ENCODE measurements around the gene AGAP3. TPM values are rescaled to one million over a fixed set of nuclear protein-coding genes. Genes with fewer than 3 reads are reported as not detected.

The AGAP3 gene
- total RNA-seq, 1 donor from 2014 or later: 152 TPM

- no peak for DNase-seq
- ATAC-seq: no peak
- intact Hi-C loops (cut with DNase I): no loop called here
- no peaks in the 10 kb centered on the region for H3K4me1 ChIP-seq
- no peaks in the 10 kb centered on the region for H3K27me3 ChIP-seq
- no peak overlapping the region for H3K27ac ChIP-seq
- H3K36me3 ChIP-seq: peaks cover 94% of the 10 kb centered on the region
- no peaks in the 10 kb centered on the region for H3K9me3 ChIP-seq
- TF ChIP-seq CTCF (IDR thresholded peaks at IDR 0.05): no peak
- no peak overlapping the region for H3K4me3 ChIP-seq
Measured at GRCh38 chr7:151068069-151068773, 18.1 kb upstream of the AGAP3 start.

- peaks cover 100% of the 10 kb centered on the region for H3K36me3 ChIP-seq
- H3K27me3 ChIP-seq: no peaks in the 10 kb centered on the region
- H3K4me1 ChIP-seq: no peaks in the 10 kb centered on the region
- H3K27ac ChIP-seq: no peak overlapping the region
- intact Hi-C loops (cut with DNase I): no loop called here
- H3K4me3 ChIP-seq: no peak overlapping the region
- no peaks in the 10 kb centered on the region for H3K9me3 ChIP-seq
- no peak for TF ChIP-seq CTCF (IDR thresholded peaks at IDR 0.05)
- no peak for DNase-seq
- ATAC-seq: no peak
Measured at GRCh38 chr7:151069841-151070573, 16.3 kb upstream of the AGAP3 start.

DNA sequence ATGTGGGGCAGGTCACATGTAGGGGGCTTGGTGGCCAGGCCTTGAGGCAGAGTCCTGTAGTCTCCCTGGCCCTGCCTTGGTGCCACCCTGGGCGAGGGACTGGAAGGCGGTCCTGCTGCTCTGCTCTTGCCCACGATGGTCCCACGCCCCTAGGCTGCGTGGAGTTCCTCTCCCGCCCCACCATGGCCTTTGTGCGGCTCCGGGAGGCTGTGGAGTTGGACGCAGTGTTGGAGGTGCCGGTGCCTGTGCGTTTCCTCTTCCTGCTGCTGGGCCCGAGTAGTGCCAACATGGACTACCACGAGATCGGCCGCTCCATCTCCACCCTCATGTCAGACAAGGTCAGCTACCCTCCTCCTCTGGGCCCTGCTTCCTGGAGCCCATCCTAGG lies 15.7 kb upstream of the AGAP3 start:
- no peak for DNase-seq
- intact Hi-C loops (cut with DNase I): no loop called here
- TF ChIP-seq CTCF (IDR thresholded peaks at IDR 0.05): no peak
- Histone ChIP-seq H3K4me1 (no peaks in the 10 kb centered on the region), H3K9me3 (no peaks in the 10 kb centered on the region), H3K27me3 (no peaks in the 10 kb centered on the region), H3K36me3 (peaks cover 100% of the 10 kb centered on the region), H3K27ac (no peak overlapping the region), H3K4me3 (no peak overlapping the region)
- no peak for ATAC-seq

GRCh38 chr7:151071032-151071866 lies 15.0 kb upstream of the AGAP3 start:
- Histone ChIP-seq H3K4me3 (no peak overlapping the region), H3K27ac (no peak overlapping the region), H3K27me3 (no peaks in the 10 kb centered on the region), H3K9me3 (no peaks in the 10 kb centered on the region), H3K4me1 (no peaks in the 10 kb centered on the region), H3K36me3 (peaks cover 99% of the 10 kb centered on the region)
- no peak for DNase-seq
- no peak for TF ChIP-seq CTCF (IDR thresholded peaks at IDR 0.05)
- ATAC-seq: no peak
- intact Hi-C loops (cut with DNase I): no loop called here

- H3K9me3 ChIP-seq: no peaks in the 10 kb centered on the region
- H3K4me3 ChIP-seq: no peak overlapping the region
- intact Hi-C loops (cut with DNase I): no loop called here
- ATAC-seq: no peak
- H3K4me1 ChIP-seq: peaks cover 5% of the 10 kb centered on the region
- no peak for TF ChIP-seq CTCF (IDR thresholded peaks at IDR 0.05)
- DNase-seq: peak; percentile 65
- H3K36me3 ChIP-seq: peaks cover 75% of the 10 kb centered on the region
- no peaks in the 10 kb centered on the region for H3K27me3 ChIP-seq
- no peak overlapping the region for H3K27ac ChIP-seq
Measured at GRCh38 chr7:151073990-151074389, 12.3 kb upstream of the AGAP3 start.
